H9 (cell line): ENCODE measurements around the gene NKD2. TPM values are rescaled to one million over a fixed set of nuclear protein-coding genes. Genes with fewer than 3 reads are reported as not detected.

Experiments used
- DNase-seq: peaks from one replicate; pipeline ENCODE4 v3.0.0-alpha.2; 2017
- H2AFZ ChIP-seq: one replicate; pipeline ENCODE4 v1.6.1; 2013; ENCODE audit warnings: mild to moderate bottlenecking, low read length, control low read depth, moderate library complexity
- H2AK5ac ChIP-seq: 2 replicates; pipeline ENCODE4 v1.6.1; 2013; ENCODE audit warnings: low read length, control low read depth, mixed read lengths; ENCODE audit not compliant: insufficient read length
- H2BK120ac ChIP-seq: one replicate; pipeline ENCODE4 v1.6.1; 2013; ENCODE audit warnings: low read depth, mild to moderate bottlenecking, low read length, control low read depth, inconsistent platforms; ENCODE audit not compliant: poor library complexity, severe bottlenecking
- H2BK12ac ChIP-seq: 2 replicates; pipeline ENCODE4 v1.6.1; 2013; ENCODE audit warnings: low read length, control low read depth, mixed read lengths, low read depth; ENCODE audit not compliant: insufficient read length
- H2BK15ac ChIP-seq: 2 replicates; pipeline ENCODE4 v1.6.1; 2013; ENCODE audit warnings: low read depth, low read length, control low read depth
- H2BK20ac ChIP-seq: one replicate; pipeline ENCODE4 v1.6.1; 2013; ENCODE audit warnings: low read depth, mild to moderate bottlenecking, low read length, control low read depth, inconsistent platforms; ENCODE audit not compliant: poor library complexity, severe bottlenecking
- H2BK5ac ChIP-seq: 2 replicates; pipeline ENCODE4 v1.6.1; 2013; ENCODE audit warnings: low read length, control low read depth, mixed read lengths; ENCODE audit not compliant: insufficient read length
- H3K14ac ChIP-seq: 2 replicates; pipeline ENCODE4 v1.6.1; 2013; ENCODE audit warnings: low read length, control low read depth; ENCODE audit not compliant: insufficient read depth
- H3K18ac ChIP-seq: 2 replicates; pipeline ENCODE4 v1.6.1; 2013; ENCODE audit warnings: low read depth, mild to moderate bottlenecking, mixed read lengths, low read length, control low read depth; ENCODE audit not compliant: insufficient read length
- H3K23ac ChIP-seq: 2 replicates; pipeline ENCODE4 v1.6.1; 2013; ENCODE audit warnings: low read length, control low read depth, mixed read lengths, low read depth; ENCODE audit not compliant: insufficient read length
- H3K23me2 ChIP-seq: 2 replicates; pipeline ENCODE4 v1.6.1; 2013; ENCODE audit warnings: low read depth, mild to moderate bottlenecking, mixed read lengths, low read length, control low read depth; ENCODE audit not compliant: insufficient read length, poor library complexity, severe bottlenecking
- H3K27ac ChIP-seq: 2 replicates; pipeline ENCODE4 v1.5.1; 2013; ENCODE audit warnings: low read length, control low read depth, mixed read lengths, low read depth; ENCODE audit not compliant: insufficient read length
- H3K27me3 ChIP-seq: 2 replicates; pipeline ENCODE4 v1.6.1; 2013; ENCODE audit warnings: low read length, control low read depth, inconsistent platforms; ENCODE audit not compliant: insufficient read depth
- H3K4ac ChIP-seq: 2 replicates; pipeline ENCODE4 v1.6.1; 2013; ENCODE audit warnings: low read depth, mild to moderate bottlenecking, control low read depth, inconsistent platforms, low read length, moderate library complexity
- H3K4me1 ChIP-seq: 2 replicates; pipeline ENCODE4 v1.6.1; 2013; ENCODE audit warnings: low read length, control low read depth, inconsistent platforms; ENCODE audit not compliant: insufficient read depth
- H3K4me2 ChIP-seq: 2 replicates; pipeline ENCODE4 v1.6.1; 2013; ENCODE audit warnings: low read length, control low read depth, mixed read lengths; ENCODE audit not compliant: insufficient read length, insufficient read depth
- H3K56ac ChIP-seq: 2 replicates; pipeline ENCODE4 v1.6.1; 2013; ENCODE audit warnings: low read depth, mild to moderate bottlenecking, mixed read lengths, low read length, control low read depth; ENCODE audit not compliant: insufficient read length
- H3K79me1 ChIP-seq: 2 replicates; pipeline ENCODE4 v1.6.1; 2013; ENCODE audit warnings: low read depth, mild to moderate bottlenecking, moderate library complexity, low read length, control low read depth, inconsistent platforms; ENCODE audit not compliant: insufficient read depth, poor library complexity, severe bottlenecking
- H3K79me2 ChIP-seq: 2 replicates; pipeline ENCODE4 v1.6.1; 2013; ENCODE audit warnings: low read length, control low read depth, inconsistent platforms; ENCODE audit not compliant: insufficient read depth
- H3K9ac ChIP-seq: 2 replicates; pipeline ENCODE4 v1.6.1; 2013; ENCODE audit warnings: low read length, control low read depth, mixed read lengths; ENCODE audit not compliant: insufficient read length; ENCODE audit errors: extremely low read depth
- H3K9me3 ChIP-seq: one replicate; pipeline ENCODE4 v1.6.1; 2013; ENCODE audit warnings: low read depth, low read length, inconsistent platforms; ENCODE audit not compliant: control insufficient read depth
- H3T11ph ChIP-seq: one replicate; pipeline ENCODE4 v1.6.1; 2013; ENCODE audit warnings: mild to moderate bottlenecking, low read length, control low read depth, inconsistent platforms
- H4K20me1 ChIP-seq: one replicate; pipeline ENCODE4 v1.6.1; 2013; ENCODE audit not compliant: control insufficient read depth, insufficient read length, insufficient read depth
- H4K5ac ChIP-seq: 2 replicates; pipeline ENCODE4 v1.6.1; 2013; ENCODE audit warnings: low read depth, mild to moderate bottlenecking, mixed read lengths, low read length, control low read depth; ENCODE audit not compliant: insufficient read length
- H4K8ac ChIP-seq: replicated peaks from 2 replicates; pipeline ENCODE4 v1.6.1; 2013; ENCODE audit warnings: low read length, control low read depth, mixed read lengths, low read depth; ENCODE audit not compliant: insufficient read length
- H4K91ac ChIP-seq: 2 replicates; pipeline ENCODE4 v1.6.1; 2013; ENCODE audit warnings: low read depth, mild to moderate bottlenecking, moderate library complexity, mixed read lengths, low read length, control low read depth; ENCODE audit not compliant: insufficient read length
- H3K27ac Mint-ChIP-seq, 3 experiments: 2 replicates in 2 of 3; 3 replicates in 1 of 3; pipeline ENCODE4 v1.8.0; 2020 to 2021; ENCODE audit warnings: mixed read lengths in 3 of 3, mild to moderate bottlenecking in 1 of 3, moderate library complexity in 1 of 3
- H3K27me3 Mint-ChIP-seq: 2 replicates; pipeline ENCODE4 v1.8.0; 2021; ENCODE audit warnings: low read depth, mild to moderate bottlenecking, moderate library complexity, mixed read lengths
- H3K36me3 Mint-ChIP-seq, 3 experiments: 2 replicates in 2 of 3; 3 replicates in 1 of 3; pipeline ENCODE4 v1.8.0; 2020 to 2021; ENCODE audit warnings: low read depth in 3 of 3, mixed read lengths in 3 of 3; ENCODE audit not compliant: insufficient read depth in 1 of 3
- H3K4me1 Mint-ChIP-seq, 2 experiments: 2 replicates each; pipeline ENCODE4 v1.8.0; 2020; ENCODE audit warnings: mixed read lengths in 2 of 2
- H3K4me3 Mint-ChIP-seq, 2 experiments: 2 replicates in 1 of 2; 3 replicates in 1 of 2; pipeline ENCODE4 v1.8.0; 2020 to 2021; ENCODE audit warnings: mild to moderate bottlenecking in 2 of 2, mixed read lengths in 2 of 2, moderate library complexity in 1 of 2
- H3K9me3 Mint-ChIP-seq, 2 experiments: 2 replicates in 1 of 2; 3 replicates in 1 of 2; pipeline ENCODE4 v1.8.0; 2020; ENCODE audit warnings: mild to moderate bottlenecking in 2 of 2, mixed read lengths in 2 of 2, moderate library complexity in 1 of 2
- CTCF ChIP-seq: fragments of 200-600 bp; sonication (generic); conservative IDR thresholded peaks from 3 replicates; pipeline ENCODE4 v1.8.0; 2021; ENCODE audit warnings: antibody characterized with exemption, mild to moderate bottlenecking
- WGBS: extraction: QIAGEN DNeasy Blood & Tissue Kit; methylation state at CpG from one replicate; pipeline ENCODE4 v1.1.7; 2013; ENCODE audit warnings: missing lambda C conversion rate, low lambda C conversion rate, mixed read lengths; ENCODE audit not compliant: insufficient read length; ENCODE audit errors: extremely low coverage; 5-methylcytosine and 5-hydroxymethylcytosine counted together
- total RNA-seq: library from RNA; stranded (reverse); gene quantifications from 2 replicates; pipeline ENCODE4 v1.2.1, GENCODE V29; 2021

NKD2 gene
- total RNA-seq, 1 experiment from 2014 or later, result 7.3 TPM

- Mint-ChIP-seq H3K27ac (no peak overlapping the region), H3K36me3 (peaks cover 10 to 36% (median 28%) of the 10 kb centered on the region in 3 experiments), H3K9me3 (no peaks in the 10 kb centered on the region), H3K4me1 (no peaks in the 10 kb centered on the region), H3K27me3 (no peaks in the 10 kb centered on the region), H3K4me3 (no peak overlapping the region)
- Histone ChIP-seq H3K23ac (no peak overlapping the region), H3K79me1 (no peaks in the 10 kb centered on the region), H3K14ac (no peak overlapping the region; the same call in 1 of the 2 replicates), H4K5ac (no peak overlapping the region), H3K4ac (no peak overlapping the region), H2BK20ac (no peak overlapping the region), H2BK5ac (no peak overlapping the region), H2BK120ac (no peak overlapping the region), H2AFZ (no peak overlapping the region), H4K91ac (no peak overlapping the region), H4K20me1 (no peaks in the 10 kb centered on the region), H3T11ph (no peak overlapping the region), H3K56ac (no peak overlapping the region), H2BK15ac (no peak overlapping the region), H3K23me2 (no peaks in the 10 kb centered on the region), H3K27me3 (no peaks in the 10 kb centered on the region), H3K18ac (no peak overlapping the region), H2BK12ac (no peak overlapping the region), H3K9me3 (no peaks in the 10 kb centered on the region), H3K27ac (no peak overlapping the region), H3K4me2 (no peak overlapping the region), H4K8ac (no peak overlapping the region), H3K79me2 (no peaks in the 10 kb centered on the region), H2AK5ac (no peak overlapping the region), H3K9ac (no peak overlapping the region), H3K4me1 (no peaks in the 10 kb centered on the region)
- DNase-seq, result no peak
- WGBS, result no CpG with 5 or more reads among the region's 18 CpGs
- no peak for TF ChIP-seq CTCF
Observed at GRCh38 chr5:1079486-1079885, 70.9 kb downstream of the NKD2 start.
